ENCODE results near the gene ELMO1. TPM values are rescaled to one million over a fixed set of nuclear protein-coding genes. Genes with fewer than 3 reads are reported as not detected.

Gene ELMO1
- total RNA-seq, 1 experiment from 2014 or later = 1.1 TPM

DNA sequence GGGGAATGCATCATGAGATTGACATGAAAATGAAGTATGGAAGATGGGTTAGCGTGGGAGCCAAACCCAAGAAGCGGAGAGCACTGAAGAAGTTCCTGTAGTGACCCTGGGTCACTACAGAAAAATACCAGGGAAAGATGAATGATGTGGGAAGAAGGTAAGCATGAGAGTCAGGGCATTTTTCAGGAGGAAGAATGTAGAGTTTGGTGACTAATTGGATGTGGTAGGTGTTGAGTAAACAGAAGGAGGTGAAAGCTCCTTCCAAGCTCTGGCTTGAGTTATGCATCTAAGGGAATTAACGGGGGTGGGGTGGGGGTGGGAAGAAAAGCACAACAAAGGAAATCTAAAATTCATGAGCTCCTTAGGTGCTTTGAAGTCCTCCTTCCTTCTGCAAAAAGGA is 486.3 kb downstream of the ELMO1 start:
- Histone ChIP-seq H3K36me3 (ENCODE audit: control insufficient read depth in 1 of 2, insufficient read depth in 2 of 2, low read length in 2 of 2) (no peaks in the 10 kb centered on the region), H2AFZ (ENCODE audit: low read depth, low read length, poor library complexity, severe bottlenecking) (no peak overlapping the region), H3K79me2 (ENCODE audit: insufficient read depth, low read length) (no peaks in the 10 kb centered on the region), H3K27ac (ENCODE audit: low read depth, low read length) (peak overlapping the region; percentile 42; the same call in 1 of the 2 replicates), H3K9me3 (ENCODE audit: control insufficient read depth in 1 of 2, insufficient read depth in 1 of 2, low read depth in 1 of 2, low read length in 2 of 2) (no peaks in the 10 kb centered on the region), H3K27me3 (ENCODE audit: insufficient read depth, low read length) (no peaks in the 10 kb centered on the region), H3K9me2 (ENCODE audit: insufficient read depth) (no peaks in the 10 kb centered on the region), H3K4me2 (ENCODE audit: low read length) (no peak overlapping the region), H3K4me1 (ENCODE audit: control insufficient read depth in 1 of 2, insufficient read depth in 2 of 2, low read length in 2 of 2) (peaks cover 0 to 12% of the 10 kb centered on the region in 2 experiments; a peak in 2 of 4 replicates), H3K9ac (ENCODE audit: low read length) (no peak overlapping the region), H3K4me3 (replicated peaks in 1 of 2; ENCODE audit: low read depth in 1 of 2, low read length in 2 of 2) (no peak overlapping the region), H4K20me1 (ENCODE audit: insufficient read depth) (no peaks in the 10 kb centered on the region)
- RAD21 ChIA-PET (ENCODE audit: low non-redundant PET in 1 of 2, low total read pairs in 2 of 2, uncharacterized antibody in 2 of 2, unreplicated experiment in 2 of 2) = interaction anchor here in 1 of 2 experiments (1.2 kb wide), 1 partner anchor 220 kb away, joined by 5 read pairs; no protein-coding TSS in a partner anchor
- CTCF ChIA-PET = interaction anchor here (1.0 to 1.6 kb wide), 3 partner anchors 25 to 222 kb away, joined by 3 to 4 read pairs (median 3); no protein-coding TSS in a partner anchor
- DNase-seq (ENCODE audit: low read depth, low spot score) (no peak), ATAC-seq (peak; percentile 39; the same call in 1 of the 2 replicates)
- intact Hi-C loops (cut with micrococcal nuclease) = loop anchor here (10.0 kb wide), 1 partner anchor 298 kb away; no protein-coding TSS in a partner anchor
- BruUV-seq (replicated peaks) = no TSS peak
- TF ChIP-seq ZNF274 (IDR thresholded peaks at IDR 0.05; ENCODE audit: low read depth, low read length) (no peak), EZH2 (IDR thresholded peaks at IDR 0.05) (no peak), ATF3 (IDR thresholded peaks at IDR 0.05) (no peak), YY1 (IDR thresholded peaks at IDR 0.05; ENCODE audit: extremely low read depth, insufficient replicate concordance, low read depth, low read length) (no peak), JUND (IDR thresholded peaks at IDR 0.05) (no peak), TCF7L2 (IDR thresholded peaks at IDR 0.05; ENCODE audit: borderline replicate concordance, extremely low read depth, insufficient read depth, insufficient read length) (no peak), POLR2A (IDR thresholded peaks at IDR 0.05; ENCODE audit: borderline replicate concordance, extremely low read depth, insufficient read depth, insufficient read length) (no peak), FOSL1 (IDR thresholded peaks at IDR 0.05; ENCODE audit: low read depth) (no peak), SP1 (IDR thresholded peaks at IDR 0.05; ENCODE audit: low read depth) (no peak), POLR2AphosphoS5 (IDR thresholded peaks at IDR 0.05; ENCODE audit: low read depth, low read length) (no peak), ELF1 (IDR thresholded peaks at IDR 0.05; ENCODE audit: borderline replicate concordance, low read depth) (no peak), EGR1 (IDR thresholded peaks at IDR 0.05; ENCODE audit: low read depth) (no peak), SRF (IDR thresholded peaks at IDR 0.05; ENCODE audit: low read depth) (no peak), ZFX (IDR thresholded peaks at IDR 0.05) (no peak), SIN3A (IDR thresholded peaks at IDR 0.05; ENCODE audit: low read depth) (no peak), CBX3 (IDR thresholded peaks at IDR 0.05; ENCODE audit: low read depth) (no peak), RAD21 (IDR thresholded peaks at IDR 0.05; ENCODE audit: low read depth) (no peak)
- TF ChIP-seq, protein P1, sequence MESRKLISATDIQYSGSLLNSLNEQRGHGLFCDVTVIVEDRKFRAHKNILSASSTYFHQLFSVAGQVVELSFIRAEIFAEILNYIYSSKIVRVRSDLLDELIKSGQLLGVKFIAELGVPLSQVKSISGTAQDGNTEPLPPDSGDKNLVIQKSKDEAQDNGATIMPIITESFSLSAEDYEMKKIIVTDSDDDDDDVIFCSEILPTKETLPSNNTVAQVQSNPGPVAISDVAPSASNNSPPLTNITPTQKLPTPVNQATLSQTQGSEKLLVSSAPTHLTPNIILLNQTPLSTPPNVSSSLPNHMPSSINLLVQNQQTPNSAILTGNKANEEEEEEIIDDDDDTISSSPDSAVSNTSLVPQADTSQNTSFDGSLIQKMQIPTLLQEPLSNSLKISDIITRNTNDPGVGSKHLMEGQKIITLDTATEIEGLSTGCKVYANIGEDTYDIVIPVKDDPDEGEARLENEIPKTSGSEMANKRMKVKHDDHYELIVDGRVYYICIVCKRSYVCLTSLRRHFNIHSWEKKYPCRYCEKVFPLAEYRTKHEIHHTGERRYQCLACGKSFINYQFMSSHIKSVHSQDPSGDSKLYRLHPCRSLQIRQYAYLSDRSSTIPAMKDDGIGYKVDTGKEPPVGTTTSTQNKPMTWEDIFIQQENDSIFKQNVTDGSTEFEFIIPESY (IDR thresholded peaks at IDR 0.05; ENCODE audit: extremely low read depth, insufficient replicate concordance, low read length) = no peak
- TF ChIP-seq, protein P2, sequence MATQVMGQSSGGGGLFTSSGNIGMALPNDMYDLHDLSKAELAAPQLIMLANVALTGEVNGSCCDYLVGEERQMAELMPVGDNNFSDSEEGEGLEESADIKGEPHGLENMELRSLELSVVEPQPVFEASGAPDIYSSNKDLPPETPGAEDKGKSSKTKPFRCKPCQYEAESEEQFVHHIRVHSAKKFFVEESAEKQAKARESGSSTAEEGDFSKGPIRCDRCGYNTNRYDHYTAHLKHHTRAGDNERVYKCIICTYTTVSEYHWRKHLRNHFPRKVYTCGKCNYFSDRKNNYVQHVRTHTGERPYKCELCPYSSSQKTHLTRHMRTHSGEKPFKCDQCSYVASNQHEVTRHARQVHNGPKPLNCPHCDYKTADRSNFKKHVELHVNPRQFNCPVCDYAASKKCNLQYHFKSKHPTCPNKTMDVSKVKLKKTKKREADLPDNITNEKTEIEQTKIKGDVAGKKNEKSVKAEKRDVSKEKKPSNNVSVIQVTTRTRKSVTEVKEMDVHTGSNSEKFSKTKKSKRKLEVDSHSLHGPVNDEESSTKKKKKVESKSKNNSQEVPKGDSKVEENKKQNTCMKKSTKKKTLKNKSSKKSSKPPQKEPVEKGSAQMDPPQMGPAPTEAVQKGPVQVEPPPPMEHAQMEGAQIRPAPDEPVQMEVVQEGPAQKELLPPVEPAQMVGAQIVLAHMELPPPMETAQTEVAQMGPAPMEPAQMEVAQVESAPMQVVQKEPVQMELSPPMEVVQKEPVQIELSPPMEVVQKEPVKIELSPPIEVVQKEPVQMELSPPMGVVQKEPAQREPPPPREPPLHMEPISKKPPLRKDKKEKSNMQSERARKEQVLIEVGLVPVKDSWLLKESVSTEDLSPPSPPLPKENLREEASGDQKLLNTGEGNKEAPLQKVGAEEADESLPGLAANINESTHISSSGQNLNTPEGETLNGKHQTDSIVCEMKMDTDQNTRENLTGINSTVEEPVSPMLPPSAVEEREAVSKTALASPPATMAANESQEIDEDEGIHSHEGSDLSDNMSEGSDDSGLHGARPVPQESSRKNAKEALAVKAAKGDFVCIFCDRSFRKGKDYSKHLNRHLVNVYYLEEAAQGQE (IDR thresholded peaks at IDR 0.05; ENCODE audit: low read depth) = no peak
- POLR2A ChIA-PET = no interaction called here
